GM23248 (cell line): ENCODE data around the gene VDAC1.

ENCODE experiments used
- EZH2 ChIP-seq: fragments of 200-600 bp; sonication (generic); IDR thresholded peaks from 2 replicates; pipeline ENCODE4 v1.6.1; 2018; ENCODE audit warnings: antibody characterized with exemption, mild to moderate bottlenecking; ENCODE audit not compliant: insufficient read depth, poor library complexity, severe bottlenecking
- EZH2phosphoT487 ChIP-seq: fragments of 200-600 bp; sonication (generic); IDR thresholded peaks from 2 replicates; pipeline ENCODE4 v1.6.1; 2018; ENCODE audit warnings: antibody characterized with exemption, moderate library complexity, mild to moderate bottlenecking, low read depth; ENCODE audit not compliant: insufficient read depth

GRCh38 chr5:134004626-134005416 is at the start of gene VDAC1:
- TF ChIP-seq EZH2, result no peak
- no peak for TF ChIP-seq EZH2phosphoT487
